HG03064 (cell line): ENCODE data around the gene IL1RAP.

Experiments
- ATAC-seq: cut with Tn5 transposase; IDR thresholded peaks from one replicate; pipeline ENCODE4 v1.9.1; 2021; ENCODE audit warnings: low read depth; ENCODE audit not compliant: unreplicated experiment

IL1RAP gene

GRCh38 chr3:190606596-190606995 lies 92.7 kb downstream of the IL1RAP start:
- ATAC-seq: no peak

GRCh38 chr3:190607021-190607420 lies 93.1 kb downstream of the IL1RAP start:
- ATAC-seq: no peak

DNA sequence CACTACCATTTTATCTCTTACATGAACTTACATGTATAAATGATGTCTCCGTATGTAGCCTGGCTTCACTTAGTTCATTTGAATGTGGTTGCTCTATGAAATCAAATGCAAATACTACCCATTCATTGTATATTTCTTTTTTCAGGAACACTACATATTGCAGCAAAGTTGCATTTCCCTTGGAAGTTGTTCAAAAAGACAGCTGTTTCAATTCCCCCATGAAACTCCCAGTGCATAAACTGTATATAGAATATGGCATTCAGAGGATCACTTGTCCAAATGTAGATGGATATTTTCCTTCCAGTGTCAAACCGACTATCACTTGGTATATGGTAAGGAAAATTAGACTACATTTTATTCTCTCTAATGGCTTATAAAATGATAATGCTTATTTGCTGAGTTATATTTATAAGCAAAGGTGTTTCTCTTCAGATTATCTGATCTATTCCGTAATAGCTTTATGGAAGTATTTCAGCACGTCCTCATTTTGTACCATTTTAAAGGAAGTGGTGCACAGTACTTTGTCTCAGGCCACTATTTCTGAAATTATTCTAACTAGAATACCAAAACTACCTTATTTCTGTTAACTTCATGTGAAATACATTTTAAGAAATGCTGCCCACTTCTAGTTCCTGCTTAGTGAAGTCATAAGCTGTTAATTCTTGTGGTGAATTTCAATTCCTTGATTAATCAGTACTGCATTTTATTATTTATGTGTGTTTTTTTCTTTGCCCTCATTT lies 95.1 kb downstream of the IL1RAP start:
- ATAC-seq: no peak

GRCh38 chr3:190614226-190615059 lies 100.6 kb downstream of the IL1RAP start:
- no peak for ATAC-seq

- no peak for ATAC-seq
Observed at GRCh38 chr3:190615060-190615384, 101.1 kb downstream of the IL1RAP start.

GRCh38 chr3:190615607-190616006 lies 101.7 kb downstream of the IL1RAP start:
- ATAC-seq: no peak

- ATAC-seq: no peak
Observed at GRCh38 chr3:190616637-190617036, 102.8 kb downstream of the IL1RAP start.

DNA sequence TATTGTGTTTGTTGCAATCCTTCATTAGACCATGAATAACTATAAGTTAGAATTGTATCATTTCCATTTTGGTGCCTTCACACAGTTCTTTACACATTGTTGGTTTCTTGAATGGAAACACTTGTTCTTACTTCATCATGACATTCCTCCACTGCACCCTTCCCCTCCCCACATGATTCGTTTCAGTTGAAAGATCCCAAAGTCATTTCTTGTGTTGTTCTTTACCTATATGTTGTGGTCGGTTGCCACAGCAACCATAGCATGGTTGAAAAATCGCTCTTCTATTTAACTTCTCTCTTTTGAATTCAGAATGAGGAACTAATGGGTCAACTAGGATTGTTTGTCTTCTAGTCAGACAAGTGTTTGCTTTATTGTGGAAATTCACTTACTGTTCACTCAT lies 103.3 kb downstream of the IL1RAP start:
- ATAC-seq: peak; percentile 60

- no peak for ATAC-seq
Observed at GRCh38 chr3:190618330-190619030, 104.6 kb downstream of the IL1RAP start.

- ATAC-seq: no peak
Observed at GRCh38 chr3:190619353-190619752, 105.5 kb downstream of the IL1RAP start.

GRCh38 chr3:190619761-190620160 lies 105.9 kb downstream of the IL1RAP start:
- no peak for ATAC-seq

DNA sequence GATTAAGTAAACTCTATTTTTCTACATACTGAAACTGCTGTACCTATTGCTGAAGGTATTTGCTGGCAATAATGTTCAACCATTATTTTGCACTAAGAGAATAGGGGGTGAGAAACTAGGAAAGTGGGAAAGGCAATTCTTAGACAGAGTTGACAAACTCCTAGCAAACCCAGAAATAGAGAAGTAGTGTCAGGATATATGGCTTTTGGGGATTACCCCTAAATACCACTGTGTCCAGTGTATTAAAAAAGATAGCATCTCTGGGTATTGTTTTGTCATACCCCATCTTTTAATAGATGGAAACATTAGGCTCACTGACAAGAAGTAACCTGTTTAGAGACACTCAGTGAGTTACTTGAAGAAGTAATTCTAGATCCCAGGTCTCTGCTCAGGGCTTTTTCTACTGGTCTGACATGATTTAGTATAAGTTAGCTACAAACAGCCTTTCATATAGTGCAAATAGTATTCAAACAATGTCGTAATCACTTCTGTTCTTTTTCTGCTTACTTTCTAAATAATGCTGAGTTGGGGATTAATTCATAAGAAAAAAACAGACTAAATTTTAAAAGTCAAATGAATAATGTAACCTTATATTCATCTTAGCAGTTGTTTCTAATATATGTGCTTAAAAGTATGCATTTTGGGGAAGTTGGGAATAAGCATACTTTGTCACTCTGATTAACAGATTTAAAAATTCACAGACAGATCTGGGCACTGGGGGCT lies 107.2 kb downstream of the IL1RAP start:
- ATAC-seq: no peak

DNA sequence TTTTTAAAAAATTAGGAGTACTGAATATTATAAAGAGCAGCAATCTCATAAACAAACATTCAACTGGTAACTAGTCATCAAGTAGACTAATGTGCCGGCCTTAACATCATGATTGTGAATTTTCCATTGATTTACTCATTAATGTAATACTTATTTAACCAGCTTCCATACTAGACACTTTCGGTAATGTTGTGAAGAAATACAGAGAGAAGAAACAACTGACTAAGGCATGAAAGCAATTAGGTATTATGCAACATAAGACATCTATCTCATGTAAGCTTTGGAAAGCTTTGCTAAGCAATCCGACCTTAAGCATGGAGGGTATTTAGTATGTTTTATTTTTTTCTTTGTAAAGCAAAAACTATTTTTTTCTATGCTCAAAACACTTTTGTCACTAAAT lies 108.0 kb downstream of the IL1RAP start:
- no peak for ATAC-seq

- ATAC-seq: no peak
Observed at GRCh38 chr3:190624282-190624681, 110.4 kb downstream of the IL1RAP start.

- ATAC-seq: no peak
Observed at GRCh38 chr3:190626951-190627620, 113.2 kb downstream of the IL1RAP start.

- ATAC-seq: no peak
Observed at GRCh38 chr3:190629088-190629487, 115.2 kb downstream of the IL1RAP start.

DNA sequence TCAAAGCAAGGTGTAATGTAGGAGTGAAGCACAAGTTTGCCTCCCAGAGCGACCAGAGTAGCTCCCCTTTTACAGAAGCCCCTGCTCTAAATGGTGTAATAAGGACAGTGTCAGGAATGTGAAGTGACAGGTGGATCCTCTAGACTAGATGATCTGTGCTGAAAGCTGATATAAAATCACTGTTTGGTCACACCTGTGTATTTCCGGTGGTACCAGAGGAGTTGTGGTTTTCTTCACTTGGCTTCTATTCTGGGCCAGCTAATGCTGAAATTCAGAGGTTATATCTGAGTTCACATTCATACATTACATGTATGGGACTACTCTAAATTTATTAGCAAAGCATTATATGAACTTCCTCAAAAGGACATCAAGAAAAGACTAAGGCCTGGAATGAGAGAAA lies 117.4 kb downstream of the IL1RAP start:
- no peak for ATAC-seq

- no peak for ATAC-seq
Observed at GRCh38 chr3:190641564-190641963, 127.7 kb downstream of the IL1RAP start.

DNA sequence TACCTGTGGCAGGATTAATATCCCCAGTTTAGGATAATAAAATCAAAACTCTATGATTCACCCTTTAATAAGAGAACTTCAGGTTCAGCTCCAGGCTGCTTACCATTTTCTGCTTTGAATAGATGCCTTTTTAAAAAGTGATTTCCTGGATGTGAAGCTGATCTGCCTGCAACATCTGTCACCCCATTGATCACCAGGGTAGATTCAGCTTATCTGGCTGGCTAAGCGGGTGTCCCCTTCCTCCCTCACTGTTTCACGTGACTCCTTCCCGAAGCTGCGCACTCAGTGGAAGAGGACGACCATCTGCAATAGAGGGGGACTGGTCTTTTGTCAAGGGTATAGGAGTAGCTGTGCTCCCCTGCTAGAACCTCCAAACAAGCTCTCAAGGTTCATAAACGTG lies 128.1 kb downstream of the IL1RAP start:
- no peak for ATAC-seq

GRCh38 chr3:190644035-190644434 lies 130.2 kb downstream of the IL1RAP start:
- no peak for ATAC-seq
